GM10266 (cell line): ENCODE data around the gene CD248.
"Not testable (repeated sequence)": the region's sequence is repeated elsewhere in the genome, so short reads cannot be mapped to it uniquely, and the experiment has no call there.

Experiments used
- DNase-seq: peaks from one replicate; pipeline ENCODE4 v3.0.0; 2012; ENCODE audit errors: extremely low spot score
- TF ChIP-seq, protein P1 (sequence below): IDR thresholded peaks from 2 replicates; pipeline ENCODE4 v1.5.1; 2012; ENCODE audit warnings: mild to moderate bottlenecking, low read depth; ENCODE audit not compliant: control insufficient read depth, insufficient read depth; ENCODE audit errors: missing control alignments

Gene CD248

DNA sequence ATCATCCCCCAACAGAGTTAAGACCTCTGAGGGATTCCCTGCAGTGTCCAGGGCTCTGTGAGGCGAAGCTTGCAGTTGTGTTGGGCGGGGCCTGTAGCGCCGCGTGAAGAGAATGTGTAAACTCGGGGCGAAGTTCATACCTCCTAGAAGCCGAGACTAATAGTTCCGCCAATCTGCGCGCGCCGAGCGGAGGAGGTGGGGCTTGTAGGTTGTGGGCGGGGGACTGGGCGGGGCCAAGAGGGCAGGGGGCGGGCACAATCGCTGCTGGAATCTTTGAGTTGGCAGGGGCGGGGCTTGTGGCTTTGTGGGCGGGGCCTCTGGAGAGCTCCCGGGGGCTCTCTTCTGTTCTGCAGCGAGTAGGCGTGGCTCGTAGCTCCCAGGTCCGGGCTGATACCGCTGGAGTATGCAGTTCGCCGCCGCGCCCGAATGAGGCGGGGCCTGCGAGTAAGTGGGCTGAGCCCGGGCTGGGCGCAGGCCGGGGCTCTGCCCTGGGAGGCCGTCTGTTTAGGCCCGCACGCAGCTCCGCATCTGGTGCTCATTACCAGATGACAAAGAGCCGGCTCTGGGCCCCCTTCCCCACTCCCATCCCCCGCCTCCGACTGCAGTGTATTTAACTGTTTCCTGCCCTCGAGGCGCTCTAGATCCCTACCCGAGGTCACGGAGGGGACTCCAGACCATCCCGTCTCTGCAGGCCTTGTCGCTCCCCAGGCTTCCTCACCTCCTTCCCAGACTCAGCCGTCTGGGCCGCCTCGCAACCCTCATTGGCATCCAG lies 4.1 kb downstream of the CD248 start:
- DNase-seq: peak; percentile 99
- TF ChIP-seq, protein P1, sequence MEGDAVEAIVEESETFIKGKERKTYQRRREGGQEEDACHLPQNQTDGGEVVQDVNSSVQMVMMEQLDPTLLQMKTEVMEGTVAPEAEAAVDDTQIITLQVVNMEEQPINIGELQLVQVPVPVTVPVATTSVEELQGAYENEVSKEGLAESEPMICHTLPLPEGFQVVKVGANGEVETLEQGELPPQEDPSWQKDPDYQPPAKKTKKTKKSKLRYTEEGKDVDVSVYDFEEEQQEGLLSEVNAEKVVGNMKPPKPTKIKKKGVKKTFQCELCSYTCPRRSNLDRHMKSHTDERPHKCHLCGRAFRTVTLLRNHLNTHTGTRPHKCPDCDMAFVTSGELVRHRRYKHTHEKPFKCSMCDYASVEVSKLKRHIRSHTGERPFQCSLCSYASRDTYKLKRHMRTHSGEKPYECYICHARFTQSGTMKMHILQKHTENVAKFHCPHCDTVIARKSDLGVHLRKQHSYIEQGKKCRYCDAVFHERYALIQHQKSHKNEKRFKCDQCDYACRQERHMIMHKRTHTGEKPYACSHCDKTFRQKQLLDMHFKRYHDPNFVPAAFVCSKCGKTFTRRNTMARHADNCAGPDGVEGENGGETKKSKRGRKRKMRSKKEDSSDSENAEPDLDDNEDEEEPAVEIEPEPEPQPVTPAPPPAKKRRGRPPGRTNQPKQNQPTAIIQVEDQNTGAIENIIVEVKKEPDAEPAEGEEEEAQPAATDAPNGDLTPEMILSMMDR: no peak

DNA sequence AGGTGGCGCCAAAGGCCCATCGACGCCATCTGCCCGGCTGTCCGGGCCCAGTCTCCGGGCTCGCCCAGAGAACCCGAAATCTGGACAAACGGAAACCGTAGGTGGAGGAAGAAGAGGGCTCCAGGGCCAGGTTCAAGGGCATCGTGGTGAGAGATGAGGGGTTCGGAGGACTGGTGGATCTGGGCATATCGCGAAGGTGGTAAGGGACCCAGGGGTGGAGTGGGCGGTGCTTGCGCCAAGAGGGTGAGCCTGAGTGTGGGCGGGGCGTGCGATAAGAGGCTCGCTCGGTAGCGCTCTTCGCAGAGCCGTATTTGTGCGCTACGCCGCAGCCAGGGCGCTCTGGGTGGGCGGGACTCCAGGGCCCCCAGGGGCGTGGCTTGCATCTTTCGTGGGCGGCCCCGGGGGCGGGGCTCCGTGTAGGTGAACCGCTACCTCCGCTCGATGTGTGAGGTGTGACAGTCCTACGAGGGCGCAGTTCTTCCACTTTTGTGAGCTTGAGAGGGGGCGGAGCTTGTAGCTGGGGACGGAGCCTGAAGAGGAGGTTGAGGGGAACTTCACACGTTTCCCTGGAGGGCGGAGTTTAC lies 4.8 kb downstream of the CD248 start:
- peak; percentile 96 for DNase-seq
- TF ChIP-seq, protein P1: no peak

DNA sequence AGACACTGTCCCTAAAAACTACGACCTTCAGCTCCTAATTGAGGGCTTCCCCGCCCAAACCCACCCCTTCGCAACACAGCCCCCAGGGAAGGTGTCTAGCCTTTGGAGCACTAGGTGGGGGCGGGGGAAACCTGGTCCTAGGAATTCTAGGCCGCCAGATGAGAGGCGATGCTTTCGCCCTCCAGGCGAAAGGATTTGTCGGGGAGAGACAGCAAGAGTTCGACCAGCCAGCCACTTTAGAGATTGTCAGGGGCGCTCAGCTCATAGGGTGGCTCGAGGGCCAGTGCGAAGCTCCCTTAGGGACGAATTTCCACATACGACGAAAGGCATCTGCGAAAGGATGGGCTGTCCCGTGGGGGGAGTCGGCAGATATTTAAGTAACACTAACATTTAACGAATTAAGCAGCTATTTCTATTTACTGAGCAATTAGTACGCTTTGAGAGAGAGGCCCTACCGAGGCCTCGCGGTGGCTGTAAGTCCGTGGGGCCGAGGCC lies 5.3 kb downstream of the CD248 start:
- TF ChIP-seq, protein P1: peak; percentile 91
- no peak for DNase-seq

DNA sequence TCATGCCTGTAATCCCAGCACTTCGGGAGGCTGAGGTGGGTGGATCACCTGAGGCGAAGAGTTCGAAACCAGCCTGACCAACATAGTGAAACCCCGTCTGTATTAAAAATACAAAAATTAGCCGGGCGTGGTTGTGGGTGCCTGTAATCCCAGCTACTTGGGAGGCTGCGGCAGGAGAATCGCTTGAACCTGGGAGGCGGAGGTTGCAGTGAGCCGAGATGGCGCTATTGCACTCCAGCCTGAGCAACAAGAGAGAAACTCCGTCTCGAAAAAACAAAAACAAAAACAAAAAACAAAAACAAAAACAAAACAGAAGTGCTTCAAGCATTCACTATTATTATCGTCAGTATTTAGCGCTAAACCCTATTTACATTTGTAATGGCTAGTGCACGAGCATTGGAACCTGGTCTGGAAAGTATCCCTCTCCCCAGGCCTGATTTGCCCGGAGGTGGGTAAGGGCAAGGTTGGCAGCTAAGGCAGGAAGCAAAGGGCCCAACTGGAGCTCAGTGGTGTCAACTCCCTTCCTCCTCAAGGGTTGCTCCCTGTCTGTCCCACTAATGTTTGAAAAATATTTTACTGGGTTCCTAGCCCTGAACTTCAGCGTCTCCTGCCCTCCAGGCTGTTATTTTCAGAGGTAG lies 5.9 kb downstream of the CD248 start:
- not testable (repeated sequence) for DNase-seq

DNA sequence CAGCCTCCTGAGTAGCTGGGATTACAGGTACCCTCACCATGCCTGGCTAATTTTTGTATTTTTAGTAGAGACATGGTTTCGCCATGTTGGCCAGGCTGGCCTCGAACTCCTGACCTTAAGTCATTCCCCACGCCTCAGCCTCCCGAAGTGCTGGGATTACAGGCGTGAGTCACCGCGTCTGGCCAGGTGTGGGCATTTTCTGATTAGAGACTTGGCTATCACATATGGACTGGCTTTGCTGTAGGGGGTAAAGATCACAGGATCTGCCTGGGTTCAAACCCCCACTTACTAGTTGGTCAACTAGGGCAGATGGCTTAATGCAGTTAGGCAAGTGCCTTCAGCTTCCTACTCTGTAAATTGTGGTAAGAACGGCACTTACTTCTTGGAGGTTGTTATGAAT lies 6.5 kb downstream of the CD248 start:
- TF ChIP-seq, protein P1: no peak
- DNase-seq: no peak

DNA sequence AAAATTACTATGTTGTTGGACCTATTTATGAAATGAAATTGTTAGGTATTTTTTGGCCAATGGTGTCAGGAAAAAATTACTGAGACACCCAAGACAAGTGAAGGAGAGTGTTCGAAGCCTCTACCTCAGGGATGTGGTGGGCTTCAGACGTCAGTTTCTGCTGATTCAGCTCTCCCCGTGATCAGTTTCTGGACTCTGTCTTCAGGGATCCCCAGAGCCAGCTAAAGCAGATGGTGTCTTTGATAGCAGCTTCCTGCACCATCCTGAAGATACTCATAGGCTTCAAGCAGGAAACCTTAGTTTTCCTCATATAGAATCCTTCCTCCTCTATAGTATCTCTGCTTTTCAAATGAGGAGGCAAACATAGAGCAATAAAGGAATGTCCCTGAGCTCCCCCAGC lies 7.4 kb downstream of the CD248 start:
- no peak for DNase-seq
- TF ChIP-seq, protein P1: no peak

DNA sequence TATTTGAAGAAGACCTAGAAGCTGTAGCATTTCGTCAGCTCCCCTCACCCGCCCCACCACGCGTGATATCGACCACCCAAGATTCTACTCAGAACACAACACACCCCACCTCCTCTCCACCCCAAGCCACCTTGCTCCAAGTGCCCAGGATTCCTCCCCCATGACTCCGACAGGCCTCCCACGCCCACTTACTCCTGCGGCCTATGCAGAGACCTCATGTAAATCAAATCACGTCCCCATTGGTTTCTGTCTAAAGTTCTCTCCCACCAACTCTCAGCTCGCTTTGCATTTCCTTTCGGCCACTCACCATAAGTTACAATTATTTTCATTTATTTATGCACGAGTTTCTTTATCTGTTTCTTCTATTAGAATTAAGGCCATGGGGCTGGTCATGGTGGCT lies 14.2 kb downstream of the CD248 start:
- TF ChIP-seq, protein P1: no peak
- DNase-seq: no peak
